Measurements from ENCODE around the gene ATP9B.

GRCh38 chr18:79206444-79206843, 137.2 kb downstream of the ATP9B start:
- TF ChIP-seq CTCF (IDR thresholded peaks at IDR 0.05 in 2 of 3, conservative IDR thresholded peaks at IDR 0.05 in 1 of 3; ENCODE audit: control insufficient read depth in 2 of 3, extremely low read depth in 1 of 3, insufficient read depth in 1 of 3, low read depth in 3 of 3, low read length in 3 of 3) (no peak), RCOR1 (conservative IDR thresholded peaks at IDR 0.05; ENCODE audit: low read depth, low read length) (no peak), RAD51 (IDR thresholded peaks at IDR 0.05) (no peak), FOXM1 (IDR thresholded peaks at IDR 0.05; ENCODE audit: low read depth, low read length) (no peak), SIN3A (IDR thresholded peaks at IDR 0.05; ENCODE audit: low read depth, low read length) (no peak), EGR1 (IDR thresholded peaks at IDR 0.05; ENCODE audit: borderline replicate concordance in 1 of 2, low read depth in 2 of 2, low read length in 2 of 2) (no peak), BCL3 (IDR thresholded peaks at IDR 0.05; ENCODE audit: borderline replicate concordance, insufficient read depth, low read depth, low read length, poor library complexity, severe bottlenecking) (no peak), REST (IDR thresholded peaks at IDR 0.05; ENCODE audit: low read depth, low read length) (no peak), EP300 (IDR thresholded peaks at IDR 0.05; ENCODE audit: borderline replicate concordance in 1 of 2, control insufficient read depth in 1 of 2, low read depth in 2 of 2, low read length in 2 of 2) (no peak), CHD2 (IDR thresholded peaks at IDR 0.05; ENCODE audit: borderline replicate concordance, low read depth, low read length) (no peak), EZH2 (IDR thresholded peaks at IDR 0.05; ENCODE audit: borderline replicate concordance, control insufficient read depth, low read depth, low read length) (no peak), ZBTB40 (IDR thresholded peaks at IDR 0.05; ENCODE audit: borderline replicate concordance) (no peak)
